MM.1S (cell line): ENCODE data around the gene RTN4R.
"Not testable (repeated sequence)": the region's sequence is repeated elsewhere in the genome, so short reads cannot be mapped to it uniquely, and the experiment has no call there.

Experiments used
- CTCF ChIP-seq: fragments of 300-600 bp; sonication (generic); IDR thresholded peaks from 2 replicates; pipeline ENCODE4 v1.5.1; 2016; ENCODE audit warnings: antibody characterized with exemption, low read length, mixed read lengths
- EZH2phosphoT487 ChIP-seq: fragments of 300-600 bp; sonication (generic); IDR thresholded peaks from 2 replicates; pipeline ENCODE4 v1.6.1; 2018; ENCODE audit warnings: antibody characterized with exemption, low read length

- not testable (repeated sequence) for TF ChIP-seq CTCF, EZH2phosphoT487
These were observed 2.3 kb upstream of the RTN4R start for GRCh38 chr22:20270190-20271113.
